ENCODE measurements around the gene CLCN4. TPM values are rescaled to one million over a fixed set of nuclear protein-coding genes. Genes with fewer than 3 reads are reported as not detected.

The CLCN4 gene
- polyA plus RNA-seq, 1 of the 3 experiments (the other 2 are of a cell fraction), result 1.1 TPM

GRCh38 chrX:10135561-10136399 lies 21.0 kb upstream of the CLCN4 start:
- no peaks in the 10 kb centered on the region for H3K9me2 ChIP-seq
- WGBS (ENCODE audit: low lambda C conversion rate), result 42% methylated on average over 10 of the region's 28 CpGs
- H3K27ac ChIP-seq (ENCODE audit: low read depth in 2 of 2, low read length in 1 of 2), result no peak overlapping the region
- CTCF ChIA-PET, result interaction anchor here (1.2 kb wide), 1 partner anchor 16 kb away, joined by 6 read pairs; no protein-coding TSS in a partner anchor
- no peak overlapping the region for H3K4me2 ChIP-seq
- no peak for DNase-seq
- H4K20me1 ChIP-seq (ENCODE audit: insufficient read depth), result no peaks in the 10 kb centered on the region
- H3K9me3 ChIP-seq, result no peaks in the 10 kb centered on the region
- POLR2A ChIA-PET, result no interaction called here
- no peaks in the 10 kb centered on the region for H3K4me1 ChIP-seq (ENCODE audit: control insufficient read depth in 1 of 2, insufficient read depth in 2 of 2, low read depth in 1 of 2, low read length in 1 of 2)
- H3K79me2 ChIP-seq (ENCODE audit: insufficient read depth), result no peaks in the 10 kb centered on the region
- no peaks in the 10 kb centered on the region; the same call in 1 of the 2 replicates for H3K27me3 ChIP-seq (ENCODE audit: insufficient read depth)
- H3K4me3 ChIP-seq (ENCODE audit: low read depth in 2 of 2, low read length in 1 of 2), result no peak overlapping the region
- H2AFZ ChIP-seq (ENCODE audit: low read depth), result no peak overlapping the region
- peaks cover 3% of the 10 kb centered on the region in 2 experiments for H3K36me3 ChIP-seq (replicated peaks in 1 of 2; ENCODE audit: control insufficient read depth in 1 of 2, insufficient read depth in 2 of 2, low read length in 1 of 2)
- no peak overlapping the region for H3K9ac ChIP-seq
- TF ChIP-seq GATA2 (CRISPR knock-in tag; IDR thresholded peaks at IDR 0.05), result no peak
- TF ChIP-seq RXRA (IDR thresholded peaks at IDR 0.05; ENCODE audit: borderline replicate concordance, low read depth), result no peak
- TF ChIP-seq USF2 (IDR thresholded peaks at IDR 0.05; ENCODE audit: borderline replicate concordance, low read depth, low read length), result no peak
- TF ChIP-seq SMC3 (IDR thresholded peaks at IDR 0.05; ENCODE audit: low read depth, low read length), result no peak
- TF ChIP-seq IRF3 (IDR thresholded peaks at IDR 0.05; ENCODE audit: low read depth, low read length), result no peak
- no peak for TF ChIP-seq POLR2AphosphoS5 (IDR thresholded peaks at IDR 0.05; ENCODE audit: low read depth, low read length)
- TF ChIP-seq, protein P1, sequence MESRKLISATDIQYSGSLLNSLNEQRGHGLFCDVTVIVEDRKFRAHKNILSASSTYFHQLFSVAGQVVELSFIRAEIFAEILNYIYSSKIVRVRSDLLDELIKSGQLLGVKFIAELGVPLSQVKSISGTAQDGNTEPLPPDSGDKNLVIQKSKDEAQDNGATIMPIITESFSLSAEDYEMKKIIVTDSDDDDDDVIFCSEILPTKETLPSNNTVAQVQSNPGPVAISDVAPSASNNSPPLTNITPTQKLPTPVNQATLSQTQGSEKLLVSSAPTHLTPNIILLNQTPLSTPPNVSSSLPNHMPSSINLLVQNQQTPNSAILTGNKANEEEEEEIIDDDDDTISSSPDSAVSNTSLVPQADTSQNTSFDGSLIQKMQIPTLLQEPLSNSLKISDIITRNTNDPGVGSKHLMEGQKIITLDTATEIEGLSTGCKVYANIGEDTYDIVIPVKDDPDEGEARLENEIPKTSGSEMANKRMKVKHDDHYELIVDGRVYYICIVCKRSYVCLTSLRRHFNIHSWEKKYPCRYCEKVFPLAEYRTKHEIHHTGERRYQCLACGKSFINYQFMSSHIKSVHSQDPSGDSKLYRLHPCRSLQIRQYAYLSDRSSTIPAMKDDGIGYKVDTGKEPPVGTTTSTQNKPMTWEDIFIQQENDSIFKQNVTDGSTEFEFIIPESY (IDR thresholded peaks at IDR 0.05; ENCODE audit: borderline replicate concordance, low read depth), result no peak
- TF ChIP-seq TEAD4 (IDR thresholded peaks at IDR 0.05; ENCODE audit: borderline replicate concordance, insufficient read depth), result no peak
- TF ChIP-seq NRF1 (IDR thresholded peaks at IDR 0.05; ENCODE audit: low read depth, low read length), result no peak
- TF ChIP-seq JUND (IDR thresholded peaks at IDR 0.05), result no peak
- TF ChIP-seq ELF1 (IDR thresholded peaks at IDR 0.05), result no peak
- no peak for TF ChIP-seq SIN3A (IDR thresholded peaks at IDR 0.05; ENCODE audit: borderline replicate concordance, low read depth, low read length)
- no peak for TF ChIP-seq EP300 (IDR thresholded peaks at IDR 0.05; ENCODE audit: borderline replicate concordance in 1 of 2, low read depth in 1 of 2, low read length in 1 of 2)
- TF ChIP-seq RFX5 (IDR thresholded peaks at IDR 0.05; ENCODE audit: low read length), result no peak
- no peak for TF ChIP-seq RCOR1 (IDR thresholded peaks at IDR 0.05; ENCODE audit: low read length)
- TF ChIP-seq REST (IDR thresholded peaks at IDR 0.05; ENCODE audit: low read depth, low read length), result no peak
- TF ChIP-seq FOSL2 (IDR thresholded peaks at IDR 0.05; ENCODE audit: borderline replicate concordance, low read depth), result no peak
- TF ChIP-seq, protein P2, sequence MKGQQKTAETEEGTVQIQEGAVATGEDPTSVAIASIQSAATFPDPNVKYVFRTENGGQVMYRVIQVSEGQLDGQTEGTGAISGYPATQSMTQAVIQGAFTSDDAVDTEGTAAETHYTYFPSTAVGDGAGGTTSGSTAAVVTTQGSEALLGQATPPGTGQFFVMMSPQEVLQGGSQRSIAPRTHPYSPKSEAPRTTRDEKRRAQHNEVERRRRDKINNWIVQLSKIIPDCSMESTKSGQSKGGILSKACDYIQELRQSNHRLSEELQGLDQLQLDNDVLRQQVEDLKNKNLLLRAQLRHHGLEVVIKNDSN (IDR thresholded peaks at IDR 0.05; ENCODE audit: borderline replicate concordance, low read depth), result no peak
- TF ChIP-seq EZH2phosphoT487 (IDR thresholded peaks at IDR 0.05; ENCODE audit: borderline replicate concordance, low read depth), result no peak
- H3F3A ChIP-seq (replicated peaks; ENCODE audit: insufficient read depth), result no peaks in the 10 kb centered on the region

Data from SK-N-SH (cell line).